Measurements from ENCODE around the gene SORCS3.

Gene SORCS3

GRCh38 chr10:104641187-104641936 lies at the start of gene SORCS3:
Gene SORCS3 (plus strand): TSS chr10:104641290.
- no peak for TF ChIP-seq CTCF (conservative IDR thresholded peaks at IDR 0.05; ENCODE audit: low read depth)
- no peak for DNase-seq (ENCODE audit: low spot score)
- CTCF ChIA-PET: interaction anchor here (0.8 to 1.1 kb wide), 2 partner anchors 16 to 235 kb away, joined by 3 to 5 read pairs; no protein-coding TSS in a partner anchor
- H3K27ac ChIP-seq: no peak within 1 kb of the TSS
- POLR2A ChIA-PET (ENCODE audit: low non-redundant PET): no interaction called here

GRCh38 chr10:104591441-104591840 lies 49.6 kb upstream of the SORCS3 start:
- DNase-seq (ENCODE audit: low spot score): no peak
- H3K27ac ChIP-seq: no peak overlapping the region
- POLR2A ChIA-PET (ENCODE audit: low non-redundant PET): no interaction called here
- TF ChIP-seq CTCF (conservative IDR thresholded peaks at IDR 0.05; ENCODE audit: low read depth): no peak
- CTCF ChIA-PET: interaction anchor here (0.6 to 1.0 kb wide), 2 partner anchors 11 to 178 kb away, joined by 3 read pairs; no protein-coding TSS in a partner anchor

GRCh38 chr10:104601166-104601565 lies 39.9 kb upstream of the SORCS3 start:
- H3K27ac ChIP-seq: no peak overlapping the region
- DNase-seq (ENCODE audit: low spot score): no peak
- POLR2A ChIA-PET (ENCODE audit: low non-redundant PET): no interaction called here
- TF ChIP-seq CTCF (conservative IDR thresholded peaks at IDR 0.05; ENCODE audit: low read depth): no peak
- CTCF ChIA-PET: no interaction called here

- DNase-seq (ENCODE audit: low spot score): no peak
- POLR2A ChIA-PET (ENCODE audit: low non-redundant PET): no interaction called here
- H3K27ac ChIP-seq: no peak overlapping the region
- TF ChIP-seq CTCF (conservative IDR thresholded peaks at IDR 0.05; ENCODE audit: low read depth): no peak
- CTCF ChIA-PET: interaction anchor here (0.6 to 1.6 kb wide), 4 partner anchors 14 to 302 kb away, joined by 3 to 8 read pairs (median 3); no protein-coding TSS in a partner anchor
These were observed 32.8 kb upstream of the SORCS3 start for GRCh38 chr10:104608091-104608828.

GRCh38 chr10:104612571-104613205 lies 28.4 kb upstream of the SORCS3 start:
- no peak overlapping the region for H3K27ac ChIP-seq
- POLR2A ChIA-PET (ENCODE audit: low non-redundant PET): no interaction called here
- TF ChIP-seq CTCF (conservative IDR thresholded peaks at IDR 0.05; ENCODE audit: low read depth): no peak
- CTCF ChIA-PET: interaction anchor here (0.6 to 1.8 kb wide), 3 partner anchors 206 to 1043 kb away, joined by 4 to 7 read pairs (median 5); no protein-coding TSS in a partner anchor
- no peak for DNase-seq (ENCODE audit: low spot score)

GRCh38 chr10:104613406-104613805 lies 27.7 kb upstream of the SORCS3 start:
- DNase-seq (ENCODE audit: low spot score): no peak
- TF ChIP-seq CTCF (conservative IDR thresholded peaks at IDR 0.05; ENCODE audit: low read depth): no peak
- POLR2A ChIA-PET (ENCODE audit: low non-redundant PET): no interaction called here
- H3K27ac ChIP-seq: no peak overlapping the region
- CTCF ChIA-PET: interaction anchor here (0.5 to 2.2 kb wide), 10 partner anchors 9 to 511 kb away, joined by 3 to 9 read pairs (median 5); no protein-coding TSS in a partner anchor

Measured in RWPE1 (cell line).